Stomach (tissue), 9 donors: Measurements from ENCODE around the gene HPDL. TPM values are rescaled to one million over a fixed set of nuclear protein-coding genes. Genes with fewer than 3 reads are reported as not detected.
A peak's percentile ranks its signal among the peaks of the same experiment; 100 is the strongest.

Experiments used
- DNase-seq, 2 donors: peaks; one replicate each; pipeline versions ENCODE4 v3.0.0 to v3.0.0-alpha.2; 2013 to 2019
- H3K27ac ChIP-seq, 5 donors: fragments of 200-600 bp in 4 of 5; sonication (generic) in 4 of 5; one replicate each; pipeline ENCODE4 v1.5.1; 2013 to 2019; ENCODE audit warnings: mild to moderate bottlenecking in 1 of 5, moderate library complexity in 1 of 5
- H3K27me3 ChIP-seq, 3 donors: fragments of 200-600 bp; sonication (generic); one replicate each; pipeline ENCODE4 v1.5.1; 2017 to 2019; ENCODE audit warnings: mixed run types in 1 of 3
- H3K36me3 ChIP-seq, 4 donors: fragments of 200-600 bp; sonication (generic); 1 replicate in 3 of 4; 2 replicates in 1 of 4; pipeline ENCODE4 v1.5.1; 2016 to 2019
- H3K4me1 ChIP-seq, 4 donors: fragments of 200-600 bp; sonication (generic); one replicate each; pipeline ENCODE4 v1.5.1; 2016 to 2019
- H3K4me3 ChIP-seq, 4 donors: fragments of 200-600 bp; sonication (generic) in 3 of 4; one replicate each; pipeline ENCODE4 v1.5.1; 2016 to 2019; ENCODE audit warnings: mild to moderate bottlenecking in 1 of 4
- H3K9me3 ChIP-seq, 4 donors: fragments of 200-600 bp; sonication (generic); one replicate each; pipeline ENCODE4 v1.5.1; 2016 to 2019
- EP300 ChIP-seq: sonication (generic); formaldehyde crosslinking; IDR thresholded peaks from one replicate; pipeline ENCODE4 v1.6.1; 2017; ENCODE audit warnings: antibody characterized with exemption
- POLR2A ChIP-seq, 4 donors: fragments of 450-650 bp; IDR thresholded peaks; one replicate each; pipeline ENCODE4 v1.6.1; 2016; ENCODE audit warnings: antibody characterized with exemption in 4 of 4, control low read depth in 2 of 4, mild to moderate bottlenecking in 1 of 4, moderate library complexity in 1 of 4
- POLR2AphosphoS5 ChIP-seq, 3 donors: sonication (generic); formaldehyde crosslinking; IDR thresholded peaks; one replicate each; pipeline ENCODE4 v1.6.1; 2016; ENCODE audit warnings: antibody characterized with exemption in 3 of 3
- WGBS, 5 donors: extraction: QIAGEN DNeasy Blood & Tissue Kit in 3 of 5; methylation state at CpG; one replicate each; pipeline versions ENCODE4 v1.1.5 to v1.1.7; 2013 to 2018; 5-methylcytosine and 5-hydroxymethylcytosine counted together
- intact Hi-C: fragments of 100-400 bp; cut with DNase I; formaldehyde crosslinking; loops from one replicate; pipeline ENCODE4 v1.15.1; 2023; ENCODE audit warnings: low total_unique reads
- polyA plus RNA-seq, 3 donors: library from polyadenylated mRNA; stranded (reverse); fragments of 200-250 nt; gene quantifications; one replicate each; pipeline ENCODE4 v1.2.3, GENCODE V29; 2013
- total RNA-seq, 5 donors: library from RNA; depleted of rRNA; stranded (reverse); fragments of >200 nt; gene quantifications; one replicate each; pipeline versions ENCODE4 v1.1.0 to v1.2.3, GENCODE V29; 2014 to 2016
- TF ChIP-seq, protein P1 (sequence below), 7 experiments: fragments of 450-650 bp in 4 of 7; fragments of 200-600 bp in 3 of 7; sonication (generic) in 3 of 7; IDR thresholded peaks; one replicate each; pipeline ENCODE4 v1.5.1; 2016 to 2019; ENCODE audit warnings: antibody characterized with exemption in 7 of 7, control low read depth in 2 of 7, mild to moderate bottlenecking in 1 of 7
- donor health status: healthy with polysubstance abuse.
- donor health status: Bipolar disorder and iron deficiency.
- donor health status: healthy.

HPDL gene
- total and polyA plus RNA-seq, 8 donors = 1.8 to 10.1 (median 4.1) TPM; not detected in 3

DNA sequence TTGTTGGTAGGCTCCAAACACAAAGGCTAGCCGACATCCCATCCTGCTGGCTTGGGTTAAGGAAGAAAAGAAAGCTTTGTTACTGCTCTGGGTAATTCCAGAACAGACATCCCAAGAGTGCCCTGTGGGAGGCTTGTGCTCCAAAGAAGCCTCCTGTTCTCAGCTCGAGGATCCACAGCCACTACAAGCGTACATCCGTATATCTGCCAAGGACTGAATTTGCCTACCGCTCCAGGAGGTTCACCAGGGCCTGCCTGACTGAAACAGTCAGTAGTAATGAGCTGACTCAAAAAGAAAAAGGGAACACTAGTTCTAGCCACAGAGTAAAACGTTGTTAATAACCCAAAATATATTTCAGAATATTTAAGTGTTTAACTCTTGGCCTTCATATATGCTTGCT, 38.4 kb downstream of the HPDL start:
- H3K27me3 ChIP-seq = no peaks in the 10 kb centered on the region
- H3K4me1 ChIP-seq = peaks cover 9 to 20% (median 14%) of the 10 kb centered on the region in 4 donors
- intact Hi-C loops = no loop called here
- WGBS, 5 donors = 75 to 90% (median 88%) methylated on average over 6 of the region's 6 CpGs
- TF ChIP-seq, protein P1, sequence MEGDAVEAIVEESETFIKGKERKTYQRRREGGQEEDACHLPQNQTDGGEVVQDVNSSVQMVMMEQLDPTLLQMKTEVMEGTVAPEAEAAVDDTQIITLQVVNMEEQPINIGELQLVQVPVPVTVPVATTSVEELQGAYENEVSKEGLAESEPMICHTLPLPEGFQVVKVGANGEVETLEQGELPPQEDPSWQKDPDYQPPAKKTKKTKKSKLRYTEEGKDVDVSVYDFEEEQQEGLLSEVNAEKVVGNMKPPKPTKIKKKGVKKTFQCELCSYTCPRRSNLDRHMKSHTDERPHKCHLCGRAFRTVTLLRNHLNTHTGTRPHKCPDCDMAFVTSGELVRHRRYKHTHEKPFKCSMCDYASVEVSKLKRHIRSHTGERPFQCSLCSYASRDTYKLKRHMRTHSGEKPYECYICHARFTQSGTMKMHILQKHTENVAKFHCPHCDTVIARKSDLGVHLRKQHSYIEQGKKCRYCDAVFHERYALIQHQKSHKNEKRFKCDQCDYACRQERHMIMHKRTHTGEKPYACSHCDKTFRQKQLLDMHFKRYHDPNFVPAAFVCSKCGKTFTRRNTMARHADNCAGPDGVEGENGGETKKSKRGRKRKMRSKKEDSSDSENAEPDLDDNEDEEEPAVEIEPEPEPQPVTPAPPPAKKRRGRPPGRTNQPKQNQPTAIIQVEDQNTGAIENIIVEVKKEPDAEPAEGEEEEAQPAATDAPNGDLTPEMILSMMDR (IDR thresholded peaks at IDR 0.05) = no peak
- TF ChIP-seq POLR2A (IDR thresholded peaks at IDR 0.05) (no peak), POLR2AphosphoS5 (IDR thresholded peaks at IDR 0.05) (no peak), EP300 (no peak)
- H3K27ac ChIP-seq = no peak overlapping the region
- no peak overlapping the region for H3K4me3 ChIP-seq
- no peaks in the 10 kb centered on the region for H3K9me3 ChIP-seq
- H3K36me3 ChIP-seq = no peaks in the 10 kb centered on the region
- DNase-seq = no peak

DNA sequence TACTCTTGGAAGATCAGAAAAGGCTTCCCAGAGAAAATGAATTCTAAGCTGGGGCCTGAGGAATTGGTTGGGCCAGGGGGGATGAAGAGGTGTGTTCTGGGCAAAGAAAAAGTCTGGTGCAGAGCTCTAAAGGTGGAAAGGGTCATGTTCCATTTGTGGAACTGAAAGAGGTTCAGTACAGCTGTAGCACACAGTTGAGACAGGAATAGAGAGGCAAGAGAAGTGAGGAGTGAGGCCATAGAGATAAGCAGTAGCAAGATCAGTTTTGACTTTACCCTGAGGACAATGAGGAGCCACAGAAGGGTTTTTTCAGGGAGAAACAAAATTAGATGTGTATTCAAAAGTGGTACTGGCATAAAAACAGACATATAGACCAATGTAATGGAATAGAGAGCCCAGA, 43.9 kb downstream of the HPDL start:
- intact Hi-C loops = no loop called here
- Histone ChIP-seq H3K4me1 (peaks cover 0 to 26% (median 11%) of the 10 kb centered on the region in 4 donors), H3K4me3 (no peak overlapping the region), H3K27me3 (no peaks in the 10 kb centered on the region), H3K27ac (no peak overlapping the region), H3K36me3 (no peaks in the 10 kb centered on the region), H3K9me3 (no peaks in the 10 kb centered on the region)
- no peak for DNase-seq
- TF ChIP-seq POLR2A (IDR thresholded peaks at IDR 0.05) (no peak), POLR2AphosphoS5 (IDR thresholded peaks at IDR 0.05) (no peak)
- TF ChIP-seq, protein P1 (IDR thresholded peaks at IDR 0.05) = no peak

DNA sequence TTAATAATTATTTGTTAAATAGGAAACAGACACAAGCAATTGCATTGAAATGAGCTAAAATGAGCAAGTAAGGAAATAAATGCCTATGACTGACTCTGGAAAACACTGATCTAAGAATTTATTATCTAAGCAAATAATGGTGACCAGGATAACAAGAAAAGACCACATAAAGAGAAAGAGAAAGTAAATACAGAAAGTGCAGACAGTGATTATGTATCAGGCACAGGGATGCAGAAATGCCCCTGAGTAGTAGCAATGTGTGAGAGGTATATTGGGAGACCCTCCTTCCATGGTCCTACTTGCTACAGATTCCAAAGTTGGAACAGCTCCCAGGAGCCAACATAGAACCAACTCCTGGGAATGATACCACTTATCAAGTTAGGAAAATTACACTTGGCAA, 46.9 kb downstream of the HPDL start:
- DNase-seq = no peak
- Histone ChIP-seq H3K27ac (peak overlapping the region in 1 of 5 donors; percentile 35), H3K4me3 (no peak overlapping the region), H3K36me3 (no peaks in the 10 kb centered on the region), H3K9me3 (no peaks in the 10 kb centered on the region), H3K4me1 (peaks cover 0 to 34% (median 18%) of the 10 kb centered on the region in 4 donors), H3K27me3 (no peaks in the 10 kb centered on the region)
- TF ChIP-seq POLR2A (IDR thresholded peaks at IDR 0.05) (no peak), POLR2AphosphoS5 (IDR thresholded peaks at IDR 0.05) (no peak), EP300 (no peak)
- TF ChIP-seq, protein P1 (IDR thresholded peaks at IDR 0.05) = no peak
- intact Hi-C loops = no loop called here

DNA sequence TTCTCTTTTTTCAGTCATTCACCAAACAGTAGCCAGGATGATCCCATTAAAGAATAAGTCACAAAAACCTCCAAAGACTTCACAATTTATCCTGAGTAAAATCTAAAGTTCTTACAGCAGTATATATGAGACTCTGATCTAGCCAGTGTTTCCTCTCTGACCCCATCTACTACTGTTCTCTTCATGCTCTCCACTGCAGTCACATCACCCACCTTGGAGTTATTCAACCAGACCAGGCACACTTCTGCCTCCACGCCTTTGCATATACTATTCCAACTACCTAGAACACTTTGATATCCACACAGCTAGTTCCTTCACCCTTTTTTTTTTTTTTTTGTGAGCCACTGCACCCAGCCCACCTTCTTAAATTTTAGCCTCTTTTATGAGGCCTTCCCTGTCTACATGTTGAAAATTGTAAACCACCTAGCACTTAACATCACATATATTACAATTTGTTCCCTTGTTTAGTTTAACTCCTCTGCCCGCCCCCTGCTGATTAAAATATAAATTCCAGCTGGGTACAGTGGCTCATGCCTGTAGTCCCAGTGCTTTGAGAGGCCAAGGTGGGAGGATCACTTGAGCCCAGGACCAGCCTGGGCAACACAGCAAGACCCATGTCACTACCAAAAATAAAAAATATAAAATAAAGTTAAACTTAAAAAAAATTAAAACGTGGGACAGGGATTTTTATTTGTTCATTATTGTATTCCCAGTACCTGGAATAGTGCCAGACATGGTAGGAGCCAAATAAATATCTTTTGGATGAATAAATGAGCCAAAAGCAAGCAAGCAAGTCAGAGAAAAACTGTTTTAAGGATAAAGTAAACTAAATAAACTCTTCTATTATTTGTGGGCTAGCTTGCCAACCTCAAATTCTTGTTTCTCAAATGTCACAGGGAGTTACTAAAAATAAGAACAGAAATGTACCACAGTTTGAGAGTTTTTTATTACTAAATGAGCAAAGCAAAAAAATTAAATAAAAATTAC, 48.7 kb downstream of the HPDL start:
- Histone ChIP-seq H3K9me3 (no peaks in the 10 kb centered on the region), H3K27me3 (no peaks in the 10 kb centered on the region), H3K4me1 (peaks cover 0 to 34% (median 18%) of the 10 kb centered on the region in 4 donors), H3K36me3 (no peaks in the 10 kb centered on the region), H3K4me3 (no peak overlapping the region), H3K27ac (peak overlapping the region in 1 of 5 donors; percentile 0)
- WGBS, 5 donors = 47 to 58% (median 55%) methylated on average over 3 of the region's 3 CpGs
- TF ChIP-seq, protein P1 (IDR thresholded peaks at IDR 0.05) = no peak
- TF ChIP-seq POLR2A (IDR thresholded peaks at IDR 0.05) (no peak), EP300 (no peak), POLR2AphosphoS5 (IDR thresholded peaks at IDR 0.05) (no peak)
- DNase-seq = peak in 1 of 2 donors; percentile 21
- intact Hi-C loops = no loop called here
